HL-60 (cell line): ENCODE data around the gene GKN2.
A peak's percentile ranks its signal among the peaks of the same experiment; 100 is the strongest.

Source experiments
- DNase-seq, 2 experiments: peaks; one replicate each; pipeline ENCODE4 v3.0.0-alpha.2; 2010 to 2020; ENCODE audit warnings: low read depth in 1 of 2, low spot score in 1 of 2
- H3K27ac ChIP-seq: fragments of 250-450 bp; sonication (Bioruptor Pico); replicated peaks from 2 replicates; pipeline ENCODE4 v1.5.1; 2020; ENCODE audit warnings: mild to moderate bottlenecking, moderate library complexity
- H3K27me3 ChIP-seq: fragments of 250-450 bp; sonication (Bioruptor Pico); 2 replicates; pipeline ENCODE4 v1.5.1; 2021; ENCODE audit warnings: mild to moderate bottlenecking, moderate library complexity; ENCODE audit not compliant: insufficient read depth, poor library complexity, severe bottlenecking
- H3K4me3 ChIP-seq: replicated peaks from 2 replicates; pipeline ENCODE4 v1.5.1; 2011; ENCODE audit warnings: mild to moderate bottlenecking, control low read depth, low read length; ENCODE audit not compliant: insufficient read depth
- GABPA ChIP-seq: IDR thresholded peaks from 2 replicates; pipeline ENCODE4 v1.6.1; 2012; ENCODE audit warnings: low read depth
- POLR2AphosphoS5 ChIP-seq: IDR thresholded peaks from 2 replicates; pipeline ENCODE4 v1.6.1; 2012; ENCODE audit warnings: low read depth
- SPI1 ChIP-seq: IDR thresholded peaks from 2 replicates; pipeline ENCODE4 v1.6.1; 2012; ENCODE audit warnings: low read depth, mild to moderate bottlenecking, borderline replicate concordance
- TF ChIP-seq, protein P1 (sequence below): IDR thresholded peaks from one replicate; pipeline ENCODE4 v1.5.1; 2011; ENCODE audit warnings: low read length, control low read depth, inconsistent platforms; ENCODE audit not compliant: insufficient read depth
- TF ChIP-seq, protein P2 (sequence below): IDR thresholded peaks from 2 replicates; pipeline ENCODE4 v1.6.1; 2012; ENCODE audit warnings: low read depth; ENCODE audit not compliant: insufficient replicate concordance

The GKN2 gene

DNA sequence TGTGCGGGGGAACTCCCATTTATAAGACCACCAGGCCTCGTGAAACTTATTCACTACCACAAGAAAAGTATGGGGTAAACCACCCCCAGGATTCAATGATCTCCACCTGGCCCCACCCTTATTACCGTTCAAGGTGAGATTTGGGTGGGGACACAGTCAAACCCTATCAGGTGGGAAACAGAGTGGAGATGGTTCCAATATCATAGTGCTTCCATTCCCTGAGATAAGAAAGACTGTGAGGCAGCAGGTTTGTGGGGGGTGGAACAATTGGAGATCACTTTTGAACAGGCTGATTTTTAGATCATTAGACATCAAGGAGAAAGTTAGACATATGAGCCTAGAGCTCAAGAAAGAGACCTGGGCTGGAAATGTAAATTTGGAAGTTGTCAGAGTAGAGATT is 39.3 kb downstream of the GKN2 start:
- H3K4me3 ChIP-seq, result no peak overlapping the region
- no peaks in the 10 kb centered on the region for H3K27me3 ChIP-seq
- DNase-seq, result no peak
- H3K27ac ChIP-seq, result no peak overlapping the region
- TF ChIP-seq POLR2AphosphoS5, result no peak
- TF ChIP-seq GABPA, result no peak
- no peak for TF ChIP-seq SPI1
- TF ChIP-seq, protein P1, sequence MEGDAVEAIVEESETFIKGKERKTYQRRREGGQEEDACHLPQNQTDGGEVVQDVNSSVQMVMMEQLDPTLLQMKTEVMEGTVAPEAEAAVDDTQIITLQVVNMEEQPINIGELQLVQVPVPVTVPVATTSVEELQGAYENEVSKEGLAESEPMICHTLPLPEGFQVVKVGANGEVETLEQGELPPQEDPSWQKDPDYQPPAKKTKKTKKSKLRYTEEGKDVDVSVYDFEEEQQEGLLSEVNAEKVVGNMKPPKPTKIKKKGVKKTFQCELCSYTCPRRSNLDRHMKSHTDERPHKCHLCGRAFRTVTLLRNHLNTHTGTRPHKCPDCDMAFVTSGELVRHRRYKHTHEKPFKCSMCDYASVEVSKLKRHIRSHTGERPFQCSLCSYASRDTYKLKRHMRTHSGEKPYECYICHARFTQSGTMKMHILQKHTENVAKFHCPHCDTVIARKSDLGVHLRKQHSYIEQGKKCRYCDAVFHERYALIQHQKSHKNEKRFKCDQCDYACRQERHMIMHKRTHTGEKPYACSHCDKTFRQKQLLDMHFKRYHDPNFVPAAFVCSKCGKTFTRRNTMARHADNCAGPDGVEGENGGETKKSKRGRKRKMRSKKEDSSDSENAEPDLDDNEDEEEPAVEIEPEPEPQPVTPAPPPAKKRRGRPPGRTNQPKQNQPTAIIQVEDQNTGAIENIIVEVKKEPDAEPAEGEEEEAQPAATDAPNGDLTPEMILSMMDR, result no peak
- TF ChIP-seq, protein P2, sequence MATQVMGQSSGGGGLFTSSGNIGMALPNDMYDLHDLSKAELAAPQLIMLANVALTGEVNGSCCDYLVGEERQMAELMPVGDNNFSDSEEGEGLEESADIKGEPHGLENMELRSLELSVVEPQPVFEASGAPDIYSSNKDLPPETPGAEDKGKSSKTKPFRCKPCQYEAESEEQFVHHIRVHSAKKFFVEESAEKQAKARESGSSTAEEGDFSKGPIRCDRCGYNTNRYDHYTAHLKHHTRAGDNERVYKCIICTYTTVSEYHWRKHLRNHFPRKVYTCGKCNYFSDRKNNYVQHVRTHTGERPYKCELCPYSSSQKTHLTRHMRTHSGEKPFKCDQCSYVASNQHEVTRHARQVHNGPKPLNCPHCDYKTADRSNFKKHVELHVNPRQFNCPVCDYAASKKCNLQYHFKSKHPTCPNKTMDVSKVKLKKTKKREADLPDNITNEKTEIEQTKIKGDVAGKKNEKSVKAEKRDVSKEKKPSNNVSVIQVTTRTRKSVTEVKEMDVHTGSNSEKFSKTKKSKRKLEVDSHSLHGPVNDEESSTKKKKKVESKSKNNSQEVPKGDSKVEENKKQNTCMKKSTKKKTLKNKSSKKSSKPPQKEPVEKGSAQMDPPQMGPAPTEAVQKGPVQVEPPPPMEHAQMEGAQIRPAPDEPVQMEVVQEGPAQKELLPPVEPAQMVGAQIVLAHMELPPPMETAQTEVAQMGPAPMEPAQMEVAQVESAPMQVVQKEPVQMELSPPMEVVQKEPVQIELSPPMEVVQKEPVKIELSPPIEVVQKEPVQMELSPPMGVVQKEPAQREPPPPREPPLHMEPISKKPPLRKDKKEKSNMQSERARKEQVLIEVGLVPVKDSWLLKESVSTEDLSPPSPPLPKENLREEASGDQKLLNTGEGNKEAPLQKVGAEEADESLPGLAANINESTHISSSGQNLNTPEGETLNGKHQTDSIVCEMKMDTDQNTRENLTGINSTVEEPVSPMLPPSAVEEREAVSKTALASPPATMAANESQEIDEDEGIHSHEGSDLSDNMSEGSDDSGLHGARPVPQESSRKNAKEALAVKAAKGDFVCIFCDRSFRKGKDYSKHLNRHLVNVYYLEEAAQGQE, result no peak

DNA sequence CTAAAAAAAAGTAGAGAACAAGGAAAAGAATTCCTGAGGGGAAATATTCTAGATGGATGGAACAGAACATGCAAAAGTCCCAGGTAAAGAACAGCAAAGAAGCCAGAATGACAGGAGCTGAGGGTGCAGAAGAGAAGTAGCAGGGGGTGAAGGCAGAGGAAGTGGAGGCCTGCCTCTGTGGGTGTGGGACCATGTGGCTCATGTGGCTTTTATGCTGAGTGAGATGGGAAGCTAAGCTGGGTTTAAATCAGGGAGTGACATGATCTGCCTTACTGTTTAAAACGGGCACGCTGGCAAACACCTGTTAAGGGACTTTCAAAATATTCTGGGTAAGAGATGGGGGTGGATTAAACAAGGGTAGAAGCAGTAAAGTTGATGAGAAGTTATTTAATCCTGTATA is 40.0 kb downstream of the GKN2 start:
- no peak overlapping the region for H3K4me3 ChIP-seq
- H3K27me3 ChIP-seq, result no peaks in the 10 kb centered on the region
- DNase-seq, result peak in 1 of 2 experiments; percentile 75
- 0 out of 2 replicates have a peak overlapping the region, but pooled peaks have one; percentile 3 for H3K27ac ChIP-seq
- TF ChIP-seq GABPA, result no peak
- 0 out of 2 replicates have a peak, but pooled peaks have one; percentile 40 for TF ChIP-seq POLR2AphosphoS5
- TF ChIP-seq SPI1, result peak; percentile 90; the same call in 1 of the 2 replicates
- TF ChIP-seq, protein P1, result no peak
- TF ChIP-seq, protein P2, result no peak

DNA sequence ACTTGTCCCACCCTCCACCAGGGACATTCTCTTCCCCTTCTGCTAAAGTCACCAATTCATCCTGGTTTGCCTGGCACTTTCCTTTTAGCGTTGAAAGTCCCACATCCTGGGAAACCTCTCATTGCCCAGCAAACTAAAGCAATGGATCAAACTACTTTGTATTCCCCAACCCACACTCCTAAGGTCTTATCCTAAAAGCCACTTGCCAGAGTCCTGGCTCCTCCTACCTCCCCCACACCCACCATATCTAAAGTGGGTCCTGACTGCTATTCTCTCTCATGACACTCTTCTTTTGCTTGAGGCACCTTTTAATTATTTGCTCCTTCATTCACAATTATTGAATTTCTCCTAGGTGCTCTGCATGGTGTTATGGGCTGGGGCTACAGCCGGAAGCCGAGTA is 40.6 kb downstream of the GKN2 start:
- DNase-seq, result no peak
- Histone ChIP-seq H3K27ac (no peak overlapping the region; the same call in 1 of the 2 replicates), H3K4me3 (no peak overlapping the region), H3K27me3 (no peaks in the 10 kb centered on the region)
- TF ChIP-seq, protein P1, result no peak
- TF ChIP-seq GABPA (no peak), SPI1 (no peak), POLR2AphosphoS5 (no peak)
- TF ChIP-seq, protein P2, result no peak
